SK-N-SH (cell line): ENCODE data around the gene FCHO1.

Source experiments
- CTCF ChIP-seq: fragments of 200-600 bp; sonication (generic); IDR thresholded peaks from 2 replicates; pipeline ENCODE4 v1.6.1; 2017; ENCODE audit warnings: antibody characterized with exemption, mild to moderate bottlenecking, moderate library complexity
- EP300 ChIP-seq, 2 experiments: IDR thresholded peaks; 2 replicates each; pipeline versions ENCODE4 v1.4.0 to v1.6.1; 2012; ENCODE audit warnings: borderline replicate concordance in 1 of 2, low read depth in 1 of 2, low read length in 1 of 2
- EZH2phosphoT487 ChIP-seq: fragments of 200-600 bp; sonication (generic); IDR thresholded peaks from 2 replicates; pipeline ENCODE4 v1.6.1; 2017; ENCODE audit warnings: low read depth, mixed run types, mild to moderate bottlenecking, antibody characterized with exemption, moderate library complexity, borderline replicate concordance
- NFIC ChIP-seq: IDR thresholded peaks from 2 replicates; pipeline ENCODE4 v1.4.0; 2012; ENCODE audit warnings: borderline replicate concordance
- RAD21 ChIP-seq: IDR thresholded peaks from 2 replicates; pipeline ENCODE4 v1.6.1; 2012; ENCODE audit warnings: mild to moderate bottlenecking, low read length
- RXRA ChIP-seq: IDR thresholded peaks from 2 replicates; pipeline ENCODE4 v1.4.0; 2012; ENCODE audit warnings: low read depth, mild to moderate bottlenecking, borderline replicate concordance

GRCh38 chr19:17734146-17734545 lies 17.1 kb upstream of the FCHO1 start:
- no peak for TF ChIP-seq CTCF
- no peak for TF ChIP-seq EZH2phosphoT487
- no peak for TF ChIP-seq RXRA
- TF ChIP-seq EP300 (IDR thresholded peaks at IDR 0.05; ENCODE audit: borderline replicate concordance in 1 of 2, low read depth in 1 of 2, low read length in 1 of 2): no peak
- TF ChIP-seq RAD21: no peak
- no peak for TF ChIP-seq NFIC
